ENCODE data around the gene JSRP1. TPM values are rescaled to one million over a fixed set of nuclear protein-coding genes. Genes with fewer than 3 reads are reported as not detected.

Gene JSRP1
- total RNA-seq, 2 experiments from 2014 or later: 1.5 to 15.9 TPM

DNA sequence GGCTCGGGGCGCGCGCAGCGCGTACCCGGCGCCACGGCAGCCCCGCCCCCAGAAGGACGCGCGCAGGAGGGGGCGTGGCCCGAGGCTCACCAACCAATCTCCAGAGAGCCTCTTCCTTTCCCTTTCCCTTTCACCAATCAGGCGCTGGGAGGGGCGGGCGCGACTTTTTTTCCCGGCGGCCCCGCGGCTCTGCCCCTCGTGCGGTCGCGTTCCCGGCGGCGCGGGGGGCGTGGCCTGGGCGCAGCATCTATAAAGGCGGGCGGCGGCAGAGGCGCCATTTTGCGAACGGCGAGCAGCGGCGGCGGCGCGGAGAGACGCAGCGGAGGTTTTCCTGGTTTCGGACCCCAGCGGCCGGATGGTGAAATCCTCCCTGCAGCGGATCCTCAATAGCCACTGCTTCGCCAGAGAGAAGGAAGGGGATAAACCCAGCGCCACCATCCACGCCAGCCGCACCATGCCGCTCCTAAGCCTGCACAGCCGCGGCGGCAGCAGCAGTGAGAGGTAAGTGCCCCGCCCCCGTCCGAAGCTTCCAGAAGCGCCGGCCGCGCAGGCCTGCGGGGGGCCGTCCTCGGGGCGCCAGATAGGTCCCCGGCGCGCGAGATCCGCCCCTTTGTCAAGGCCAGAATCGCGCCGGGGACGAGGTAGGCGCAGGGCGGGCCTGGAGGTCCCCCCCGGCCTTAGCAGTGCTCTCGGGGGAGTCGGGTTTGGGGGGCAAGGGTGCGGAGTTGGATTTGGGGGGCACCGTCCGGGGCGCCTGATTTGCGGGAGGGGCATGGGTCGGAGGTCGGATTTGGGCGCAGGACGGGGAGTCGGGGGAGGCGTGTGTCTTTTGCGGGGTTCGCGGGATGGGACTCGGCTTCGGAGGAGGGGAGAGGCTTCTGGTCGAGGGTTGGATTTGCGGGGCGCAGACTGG is 13.3 kb upstream of the JSRP1 start:
- H3K36me3 ChIP-seq (ENCODE audit: insufficient read depth, low read length): peaks cover 46% of the 10 kb centered on the region
- peaks cover 10% of the 10 kb centered on the region for H4K20me1 ChIP-seq (ENCODE audit: insufficient read depth, low read length)
- H3K9me3 ChIP-seq (ENCODE audit: low read length): no peaks in the 10 kb centered on the region
- H3K27ac ChIP-seq (ENCODE audit: low read depth, low read length, poor library complexity, severe bottlenecking): peak overlapping the region; percentile 93
- TF ChIP-seq, protein P1, sequence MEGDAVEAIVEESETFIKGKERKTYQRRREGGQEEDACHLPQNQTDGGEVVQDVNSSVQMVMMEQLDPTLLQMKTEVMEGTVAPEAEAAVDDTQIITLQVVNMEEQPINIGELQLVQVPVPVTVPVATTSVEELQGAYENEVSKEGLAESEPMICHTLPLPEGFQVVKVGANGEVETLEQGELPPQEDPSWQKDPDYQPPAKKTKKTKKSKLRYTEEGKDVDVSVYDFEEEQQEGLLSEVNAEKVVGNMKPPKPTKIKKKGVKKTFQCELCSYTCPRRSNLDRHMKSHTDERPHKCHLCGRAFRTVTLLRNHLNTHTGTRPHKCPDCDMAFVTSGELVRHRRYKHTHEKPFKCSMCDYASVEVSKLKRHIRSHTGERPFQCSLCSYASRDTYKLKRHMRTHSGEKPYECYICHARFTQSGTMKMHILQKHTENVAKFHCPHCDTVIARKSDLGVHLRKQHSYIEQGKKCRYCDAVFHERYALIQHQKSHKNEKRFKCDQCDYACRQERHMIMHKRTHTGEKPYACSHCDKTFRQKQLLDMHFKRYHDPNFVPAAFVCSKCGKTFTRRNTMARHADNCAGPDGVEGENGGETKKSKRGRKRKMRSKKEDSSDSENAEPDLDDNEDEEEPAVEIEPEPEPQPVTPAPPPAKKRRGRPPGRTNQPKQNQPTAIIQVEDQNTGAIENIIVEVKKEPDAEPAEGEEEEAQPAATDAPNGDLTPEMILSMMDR (conservative IDR thresholded peaks at IDR 0.05; ENCODE audit: low read length): no peak; the same call in 1 of the 2 replicates
- TF ChIP-seq EZH2phosphoT487 (IDR thresholded peaks at IDR 0.05; ENCODE audit: borderline replicate concordance, low read depth, low read length): no peak
- no peaks in the 10 kb centered on the region for H3K9me2 ChIP-seq (ENCODE audit: insufficient read depth, low read length)
- ChIA-PET CTCF (ENCODE audit: unreplicated experiment) (no interaction called here), POLR2A (interaction anchor here (2.7 kb wide), 1 partner anchor 10 kb away, joined by 11 read pairs; no protein-coding TSS in a partner anchor)
- H3K4me1 ChIP-seq (ENCODE audit: insufficient read depth, low read length, poor library complexity, severe bottlenecking): peaks cover 53% of the 10 kb centered on the region
- no peak overlapping the region for H2AFZ ChIP-seq (ENCODE audit: low read length)
- DNase-seq (ENCODE audit: low spot score): peak; percentile 96
- H3K79me2 ChIP-seq (ENCODE audit: insufficient read depth, low read depth, low read length): peaks cover 55% of the 10 kb centered on the region
- no TSS peak for BruUV-seq (replicated peaks)
- peak overlapping the region; percentile 98 for H3K4me2 ChIP-seq (ENCODE audit: low read length)
- peak overlapping the region; percentile 87 for H3K4me3 ChIP-seq (ENCODE audit: low read depth, low read length, poor library complexity, severe bottlenecking)
- intact Hi-C loops (cut with micrococcal nuclease; ENCODE audit: unreplicated experiment): no loop called here

GRCh38 chr19:2268861-2269243 is 12.6 kb upstream of the JSRP1 start:
- TF ChIP-seq, protein P1 (conservative IDR thresholded peaks at IDR 0.05; ENCODE audit: low read length): no peak
- TF ChIP-seq EZH2phosphoT487 (IDR thresholded peaks at IDR 0.05; ENCODE audit: borderline replicate concordance, low read depth, low read length): no peak
- Histone ChIP-seq H3K79me2 (ENCODE audit: insufficient read depth, low read depth, low read length) (peaks cover 48% of the 10 kb centered on the region), H3K27ac (ENCODE audit: low read depth, low read length, poor library complexity, severe bottlenecking) (peak overlapping the region; percentile 25), H3K4me3 (ENCODE audit: low read depth, low read length, poor library complexity, severe bottlenecking) (peak overlapping the region; percentile 87), H3K36me3 (ENCODE audit: insufficient read depth, low read length) (peaks cover 40% of the 10 kb centered on the region), H2AFZ (ENCODE audit: low read length) (peak overlapping the region; percentile 77; the same call in 1 of the 2 replicates), H4K20me1 (ENCODE audit: insufficient read depth, low read length) (peaks cover 4% of the 10 kb centered on the region; the same call in 1 of the 2 replicates), H3K9me2 (ENCODE audit: insufficient read depth, low read length) (no peaks in the 10 kb centered on the region), H3K9me3 (ENCODE audit: low read length) (no peaks in the 10 kb centered on the region), H3K4me1 (ENCODE audit: insufficient read depth, low read length, poor library complexity, severe bottlenecking) (peaks cover 53% of the 10 kb centered on the region), H3K4me2 (ENCODE audit: low read length) (peak overlapping the region; percentile 82)
- ChIA-PET CTCF (ENCODE audit: unreplicated experiment) (no interaction called here), POLR2A (no interaction called here)
- BruUV-seq (replicated peaks): no TSS peak
- DNase-seq (ENCODE audit: low spot score): no peak
- intact Hi-C loops (cut with micrococcal nuclease; ENCODE audit: unreplicated experiment): no loop called here

DNA sequence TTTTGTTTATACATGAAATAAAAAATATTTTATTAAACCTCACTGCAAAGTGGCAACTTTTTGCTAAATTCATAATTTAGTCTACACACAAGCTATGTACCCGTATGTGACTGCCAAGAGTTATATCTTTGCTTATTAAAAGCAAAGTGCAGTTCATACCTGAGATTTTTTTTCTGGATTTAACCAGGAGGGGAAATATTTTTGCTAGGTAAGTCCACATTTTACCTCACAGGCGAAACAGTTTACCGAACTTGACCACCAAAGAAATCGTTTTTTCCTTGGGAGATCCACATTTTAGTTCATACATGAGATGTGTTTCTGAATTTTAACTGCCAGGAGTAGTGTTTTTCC is 12.2 kb upstream of the JSRP1 start:
- H3K4me2 ChIP-seq (ENCODE audit: low read length): peak overlapping the region; percentile 82
- POLR2A ChIA-PET: interaction anchor here (1.0 kb wide), 1 partner anchor 9 kb away, joined by 7 read pairs; no protein-coding TSS in a partner anchor
- H2AFZ ChIP-seq (ENCODE audit: low read length): peak overlapping the region; percentile 77; the same call in 1 of the 2 replicates
- peaks cover 50% of the 10 kb centered on the region for H3K4me1 ChIP-seq (ENCODE audit: insufficient read depth, low read length, poor library complexity, severe bottlenecking)
- no peaks in the 10 kb centered on the region for H3K9me3 ChIP-seq (ENCODE audit: low read length)
- TF ChIP-seq, protein P1 (conservative IDR thresholded peaks at IDR 0.05; ENCODE audit: low read length): no peak
- no peak for TF ChIP-seq EZH2phosphoT487 (IDR thresholded peaks at IDR 0.05; ENCODE audit: borderline replicate concordance, low read depth, low read length)
- CTCF ChIA-PET (ENCODE audit: unreplicated experiment): no interaction called here
- TSS peak; percentile 75 for BruUV-seq (replicated peaks)
- H4K20me1 ChIP-seq (ENCODE audit: insufficient read depth, low read length): peaks cover 4% of the 10 kb centered on the region; the same call in 1 of the 2 replicates
- H3K36me3 ChIP-seq (ENCODE audit: insufficient read depth, low read length): peaks cover 37% of the 10 kb centered on the region
- peaks cover 48% of the 10 kb centered on the region for H3K79me2 ChIP-seq (ENCODE audit: insufficient read depth, low read depth, low read length)
- no peaks in the 10 kb centered on the region for H3K9me2 ChIP-seq (ENCODE audit: insufficient read depth, low read length)
- intact Hi-C loops (cut with micrococcal nuclease; ENCODE audit: unreplicated experiment): no loop called here
- H3K4me3 ChIP-seq (ENCODE audit: low read depth, low read length, poor library complexity, severe bottlenecking): peak overlapping the region; percentile 87
- no peak for DNase-seq (ENCODE audit: low spot score)
- peak overlapping the region; percentile 25 for H3K27ac ChIP-seq (ENCODE audit: low read depth, low read length, poor library complexity, severe bottlenecking)
